Peyer's patch (tissue), 4 donors: Measurements from ENCODE around the gene SCYL1.

Source experiments
- CTCF ChIP-seq, 6 experiments: fragments of 450-650 bp in 4 of 6; fragments of 200-600 bp in 2 of 6; sonication (generic) in 1 of 6; IDR thresholded peaks; one replicate each; pipeline ENCODE4 v1.5.1; 2017 to 2019; ENCODE audit warnings: antibody characterized with exemption in 6 of 6, mild to moderate bottlenecking in 3 of 6, moderate library complexity in 1 of 6
- POLR2A ChIP-seq, 2 donors: fragments of 450-650 bp; IDR thresholded peaks; one replicate each; pipeline ENCODE4 v1.5.1; 2017; ENCODE audit warnings: antibody characterized with exemption in 2 of 2, mild to moderate bottlenecking in 2 of 2, moderate library complexity in 2 of 2

GRCh38 chr11:65578134-65578533 is 53.3 kb downstream of the SCYL1 start:
- TF ChIP-seq POLR2A (IDR thresholded peaks at IDR 0.05): no peak
- no peak for TF ChIP-seq CTCF (IDR thresholded peaks at IDR 0.05)
